A204.1 (cell line): Measurements from ENCODE around the gene ZSWIM1.
A peak's percentile ranks its signal among the peaks of the same experiment; 100 is the strongest.
"Not testable (repeated sequence)": the region's sequence is repeated elsewhere in the genome, so short reads cannot be mapped to it uniquely, and the experiment has no call there.

ENCODE experiments used
- FAIRE-seq: peaks from 2 replicates; lab custom pipeline; 2012; peaks lifted over from hg19 to GRCh38; lab: Jason Lieb, UNC

ZSWIM1 gene

GRCh38 chr20:45909817-45910669, 29.0 kb downstream of the ZSWIM1 start:
- FAIRE-seq: no peak

- FAIRE-seq: peak; percentile 72
Measured at GRCh38 chr20:45910670-45911485, 29.9 kb downstream of the ZSWIM1 start.

- no peak for FAIRE-seq
Measured at GRCh38 chr20:45911486-45912343, 30.7 kb downstream of the ZSWIM1 start, which contains the start of gene PLTP. Gene PLTP, minus strand, starts transcription at chr20:45912155. Its CDS starts 703 bp downstream, at chr20:45911452.

GRCh38 chr20:45912344-45912682, 31.3 kb downstream of the ZSWIM1 start:
- FAIRE-seq: no peak

GRCh38 chr20:45913116-45913515, 32.1 kb downstream of the ZSWIM1 start:
- no peak for FAIRE-seq

- no peak for FAIRE-seq
Measured at GRCh38 chr20:45917790-45918141, 36.7 kb downstream of the ZSWIM1 start.

GRCh38 chr20:45918182-45918737, 37.2 kb downstream of the ZSWIM1 start:
- FAIRE-seq: no peak

GRCh38 chr20:45918779-45919537, 37.9 kb downstream of the ZSWIM1 start:
- FAIRE-seq: no peak

GRCh38 chr20:45919542-45920399, 38.7 kb downstream of the ZSWIM1 start:
- FAIRE-seq: no peak

- FAIRE-seq: no peak
Measured at GRCh38 chr20:45920462-45921336, 39.7 kb downstream of the ZSWIM1 start.

- no peak for FAIRE-seq
Measured at GRCh38 chr20:45921337-45922189, 40.5 kb downstream of the ZSWIM1 start.

GRCh38 chr20:45924391-45925261, 43.6 kb downstream of the ZSWIM1 start:
- no peak for FAIRE-seq

- no peak for FAIRE-seq
Measured at GRCh38 chr20:45925821-45926506, 44.9 kb downstream of the ZSWIM1 start.

GRCh38 chr20:45926731-45927070, 45.7 kb downstream of the ZSWIM1 start:
- FAIRE-seq: no peak

- FAIRE-seq: no peak
Measured at GRCh38 chr20:45927071-45927878, 46.2 kb downstream of the ZSWIM1 start.

- FAIRE-seq: not testable (repeated sequence)
Measured at GRCh38 chr20:45931680-45932079, 50.7 kb downstream of the ZSWIM1 start.
